ENCODE measurements around the gene MAD1L1.

- TF ChIP-seq CTCF (IDR thresholded peaks at IDR 0.05; ENCODE audit: insufficient read depth, low read depth, low read length) (no peak), EZH2 (IDR thresholded peaks at IDR 0.05; ENCODE audit: insufficient read depth, low read length) (no peak)
These were observed 260.0 kb downstream of the MAD1L1 start for GRCh38 chr7:1972744-1973143.
